Smooth muscle cell of the coronary artery (primary cell): ENCODE results near the gene GPBAR1. TPM values are rescaled to one million over a fixed set of nuclear protein-coding genes. Genes with fewer than 3 reads are reported as not detected.

ENCODE experiments used
- total RNA-seq: library from RNA; depleted of rRNA; stranded (reverse); fragments of >200 nt; gene quantifications from 2 replicates; pipeline ENCODE4 v1.2.3, GENCODE V29; 2014; ENCODE audit warnings: low replicate concordance

The GPBAR1 gene, protein sequence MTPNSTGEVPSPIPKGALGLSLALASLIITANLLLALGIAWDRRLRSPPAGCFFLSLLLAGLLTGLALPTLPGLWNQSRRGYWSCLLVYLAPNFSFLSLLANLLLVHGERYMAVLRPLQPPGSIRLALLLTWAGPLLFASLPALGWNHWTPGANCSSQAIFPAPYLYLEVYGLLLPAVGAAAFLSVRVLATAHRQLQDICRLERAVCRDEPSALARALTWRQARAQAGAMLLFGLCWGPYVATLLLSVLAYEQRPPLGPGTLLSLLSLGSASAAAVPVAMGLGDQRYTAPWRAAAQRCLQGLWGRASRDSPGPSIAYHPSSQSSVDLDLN
- total RNA-seq, result not detected in 2 replicates

DNA sequence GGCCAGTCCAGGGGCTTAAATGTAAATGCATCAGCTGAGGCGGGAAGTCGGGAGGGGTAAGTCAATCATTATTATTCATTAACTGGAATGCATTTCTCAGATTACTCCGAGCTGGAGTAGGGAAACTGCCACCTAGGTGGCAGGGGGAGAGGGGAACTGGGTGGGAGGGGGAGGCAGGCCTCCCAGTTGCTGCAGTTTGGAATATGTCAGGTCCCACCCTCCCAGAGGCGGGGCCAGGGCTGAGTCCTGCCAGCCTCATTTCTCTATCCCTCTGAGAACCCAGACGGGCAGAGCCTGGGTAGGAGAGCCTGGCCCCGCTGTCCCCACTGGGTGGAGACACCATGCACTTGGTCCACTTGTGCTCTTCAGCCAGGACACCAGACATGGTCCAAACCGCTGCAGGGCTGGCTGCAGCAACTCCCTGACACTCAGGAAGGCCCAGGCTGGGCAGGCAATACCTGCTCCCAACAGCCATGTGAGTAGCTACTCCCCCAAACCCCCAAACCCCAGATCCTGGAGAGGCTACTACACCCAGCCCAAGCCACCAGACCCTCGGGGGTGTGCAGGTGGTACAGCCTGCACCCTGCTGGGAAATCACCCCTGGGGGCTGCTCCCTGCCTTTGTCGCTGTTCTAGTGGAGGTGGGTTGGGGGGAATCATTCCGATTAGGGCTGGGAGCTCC, at the start of gene GPBAR1:
GPBAR1 (plus strand) TSS at position 274 of the 681 bp plus-strand sequence. CDS start 1,710 bp downstream, outside the sequence.

DNA sequence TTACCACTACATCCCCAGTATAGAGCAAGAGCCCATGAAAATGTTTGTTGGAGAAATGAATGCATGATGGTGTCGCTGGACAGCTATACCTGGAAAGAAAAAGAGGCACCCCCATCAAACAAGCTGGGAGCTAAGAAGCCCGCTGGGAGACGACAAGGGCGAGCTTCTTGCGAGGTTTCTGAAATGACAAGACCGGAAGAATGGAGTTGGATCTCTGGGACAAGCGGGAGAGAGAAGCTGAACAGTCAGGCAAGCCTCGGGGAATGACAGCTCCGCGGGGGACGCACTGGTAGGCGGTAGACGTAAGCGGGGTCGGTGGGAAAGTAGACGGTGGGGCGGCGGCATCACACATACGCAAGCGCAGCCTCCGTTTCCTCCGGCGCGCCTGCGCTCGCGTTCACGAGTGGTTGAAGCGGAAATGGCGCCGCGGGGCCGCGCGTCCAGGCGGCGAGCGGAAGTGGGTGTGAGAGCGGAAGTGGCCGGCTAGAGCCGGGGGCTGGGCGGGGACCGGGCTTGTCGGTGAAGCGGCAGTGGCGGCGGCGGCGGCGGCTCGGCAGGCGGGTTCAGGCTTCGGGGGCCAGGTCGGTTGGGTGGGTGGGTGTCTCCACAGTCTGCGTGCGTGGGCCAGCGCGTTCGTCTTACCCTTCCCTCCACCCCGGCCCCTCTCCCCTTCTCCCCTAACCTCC, 44.0 kb upstream of the GPBAR1 start, which contains the start of gene ARPC2:
ARPC2 (plus strand) TSS at position 516 of the 686 bp plus-strand sequence. CDS start 282 bp downstream, outside the sequence.

DNA sequence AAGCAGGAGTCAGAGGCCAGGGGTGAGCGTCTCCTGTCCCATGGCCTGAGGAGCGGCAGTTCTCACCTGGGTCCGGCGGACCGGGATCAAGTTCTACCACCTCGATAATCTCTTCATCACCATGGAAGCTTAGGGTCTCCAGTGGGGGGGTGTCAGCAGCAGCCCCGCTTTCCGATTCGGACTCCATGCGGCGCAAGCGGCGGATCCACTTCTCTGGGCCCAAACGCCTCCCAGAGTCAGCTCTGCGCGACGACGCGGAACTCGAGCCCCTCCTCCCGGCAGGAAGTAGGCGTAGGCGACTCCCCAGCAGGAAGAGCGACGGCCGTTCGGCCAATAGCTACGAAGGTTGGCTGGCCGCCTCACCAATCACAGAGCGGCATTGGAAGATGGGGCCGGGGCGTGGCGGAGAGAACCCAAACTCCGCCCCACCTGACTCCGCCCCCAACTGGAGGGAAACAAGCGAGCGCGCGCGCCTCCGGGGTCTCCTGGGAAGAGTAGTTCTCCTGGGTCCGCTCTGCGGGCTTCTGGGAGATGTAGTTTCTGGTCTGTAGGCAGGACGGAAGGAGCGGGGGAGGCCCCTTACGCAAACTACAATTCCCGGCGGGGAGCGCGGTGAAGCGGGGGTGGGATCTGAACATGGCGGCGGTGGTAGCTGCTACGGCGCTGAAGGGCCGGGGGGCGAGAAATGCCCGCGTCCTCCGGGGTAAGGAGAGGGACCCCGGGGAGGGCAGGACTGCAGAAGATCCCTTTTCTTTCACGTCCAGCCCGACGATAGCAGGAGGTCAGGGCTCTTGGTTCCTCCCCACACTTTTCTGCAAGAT, 9.3 kb downstream of the GPBAR1 start, which contains the start of the genes AAMP and PNKD:
AAMP (minus strand) TSS at position 238 of the 821 bp plus-strand sequence; CDS start at position 187, 51 bp downstream.
PNKD (plus strand) TSS at position 620 of the 821 bp plus-strand sequence; CDS start at position 637, 17 bp downstream.

DNA sequence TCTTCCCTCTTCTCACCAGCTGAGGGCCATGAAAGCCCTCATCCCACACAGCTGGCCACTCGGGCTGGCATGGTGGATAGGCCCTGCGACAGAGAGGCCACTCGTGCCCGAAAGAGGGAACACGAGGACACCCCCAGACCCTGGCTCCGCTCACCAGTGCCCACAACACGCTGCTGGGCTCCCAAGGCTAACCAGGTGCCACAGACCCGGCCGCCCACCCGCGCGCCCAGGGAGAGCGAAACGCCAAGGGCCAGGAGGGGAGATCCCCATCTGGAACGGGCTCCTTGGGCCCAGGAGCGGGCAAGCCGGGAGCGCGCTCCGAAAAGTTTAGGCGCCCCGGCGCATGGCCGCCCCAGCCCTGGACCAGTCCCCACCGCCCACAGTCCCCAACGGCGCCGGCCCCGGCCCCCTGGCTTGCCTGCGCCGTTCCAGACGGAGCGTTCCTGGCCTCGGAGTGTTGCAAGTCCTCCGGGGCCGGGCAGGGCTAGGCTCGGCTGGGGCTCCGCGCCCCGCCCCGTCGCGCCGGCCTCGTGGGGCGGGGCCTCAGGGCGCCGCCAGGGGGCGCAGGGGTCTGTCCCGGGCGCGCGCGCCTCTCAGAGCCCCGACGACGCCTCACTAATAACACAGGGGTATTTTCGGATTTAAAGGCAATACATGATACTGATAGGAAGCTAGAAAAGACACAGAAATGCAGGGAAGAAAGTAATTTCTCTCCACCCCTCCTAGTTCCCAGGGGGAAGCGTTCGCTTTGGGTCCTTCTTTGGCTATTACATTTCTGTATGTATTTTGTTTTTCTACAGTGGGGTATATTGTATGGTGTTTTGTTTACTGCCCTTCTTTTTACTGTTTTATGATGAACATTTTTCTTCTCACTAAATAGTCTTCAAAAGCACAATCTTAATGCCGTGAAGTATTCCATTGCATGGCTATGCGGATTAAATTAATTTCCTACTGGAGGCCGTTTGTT, 31.5 kb downstream of the GPBAR1 start, which contains the start of gene TMBIM1:
TMBIM1 (minus strand) TSS at position 456 of the 967 bp plus-strand sequence. CDS start 10,362 bp downstream, outside the sequence.

Other genes with a start within 250 kb of the GPBAR1 start
- 0.08 TPM in 1 of 2 replicates, not detected in the other for gene RUFY4, start 191.8 kb upstream of the GPBAR1 start, total RNA-seq
- not detected in 2 replicates for gene CXCR2, start 135.0 kb upstream of the GPBAR1 start, total RNA-seq
- not detected in 2 replicates for gene CXCR1, start 94.1 kb upstream of the GPBAR1 start, total RNA-seq
- 221 and 388 TPM in 2 replicates for gene ARPC2, start 43.8 kb upstream of the GPBAR1 start, total RNA-seq
- 117 and 137 TPM in 2 replicates for gene AAMP, start 9.1 kb downstream of the GPBAR1 start, total RNA-seq
- 11.7 and 20.6 TPM in 2 replicates for gene PNKD, start 9.5 kb downstream of the GPBAR1 start, total RNA-seq
- 175 and 311 TPM in 2 replicates for gene TMBIM1, start 31.5 kb downstream of the GPBAR1 start, total RNA-seq
- gene CATIP, start 95.8 kb downstream of the GPBAR1 start, total RNA-seq, result not detected in 2 replicates
- gene SLC11A1, start 121.3 kb downstream of the GPBAR1 start, total RNA-seq, result 0.12 and 0.15 TPM in 2 replicates
- 36.2 TPM in 2 replicates for gene CTDSP1, start 138.9 kb downstream of the GPBAR1 start, total RNA-seq
- under 0.01 TPM in 1 of 2 replicates, not detected in the other for gene VIL1, start 158.1 kb downstream of the GPBAR1 start, total RNA-seq